HEK293T (cell line): ENCODE results near the gene ZNF750.

Source experiments
- CTBP1 ChIP-seq: fragments of 450-650 bp; IDR thresholded peaks from 2 replicates; pipeline ENCODE4 v1.6.1; 2016; ENCODE audit warnings: borderline replicate concordance
- FOXA1 ChIP-seq: fragments of 450-650 bp; IDR thresholded peaks from 2 replicates; pipeline ENCODE4 v1.6.1; 2016; ENCODE audit warnings: mild to moderate bottlenecking
- FOXM1 ChIP-seq: fragments of 450-650 bp; IDR thresholded peaks from 2 replicates; pipeline ENCODE4 v1.6.1; 2017; ENCODE audit warnings: mild to moderate bottlenecking, borderline replicate concordance

DNA sequence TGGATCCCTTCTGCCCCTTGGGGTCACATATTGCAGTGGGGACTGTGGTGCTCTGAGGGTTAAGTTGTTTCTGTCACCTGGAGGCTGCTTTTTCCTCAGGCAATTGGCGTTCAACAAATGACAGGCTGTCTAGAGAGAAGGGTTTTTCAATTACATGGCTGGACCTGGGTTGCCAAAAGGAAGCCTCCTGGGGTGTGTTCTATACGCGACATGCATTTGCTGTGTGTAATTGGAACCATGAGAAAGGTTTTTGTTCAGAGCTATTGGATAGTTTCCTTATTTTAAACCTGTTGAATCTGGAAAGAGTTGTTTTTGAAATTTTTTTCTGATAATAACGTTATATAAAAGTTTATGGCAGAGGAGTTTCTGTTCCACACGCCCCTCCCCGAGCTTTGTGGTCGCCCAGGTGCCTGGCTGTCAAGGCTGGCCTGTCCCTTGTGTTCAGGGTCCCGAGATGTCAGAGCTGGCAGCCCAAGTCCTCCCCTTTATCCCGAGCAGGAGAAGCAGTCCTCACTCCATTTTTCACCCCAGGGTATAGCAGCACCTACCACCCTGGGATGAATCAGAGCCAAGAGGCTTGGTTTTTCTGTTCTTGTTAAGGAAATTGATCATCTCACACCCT, 26.1 kb upstream of the ZNF750 start:
- TF ChIP-seq FOXM1 (no peak), CTBP1 (no peak), FOXA1 (no peak)
